Activated T-cell treated with anti-CD3 and anti-CD28 coated beads, Interleukin-2, amount 50 U/mL, for 24 hours (primary cell): ENCODE data around the gene APOO.

Experiments
- DNase-seq: peaks from one replicate; pipeline ENCODE4 v3.0.0-alpha.2; 2020
- H3K27ac Mint-ChIP-seq: 2 replicates; pipeline ENCODE4 v1.8.0; 2020; ENCODE audit warnings: mild to moderate bottlenecking, mixed read lengths
- H3K27me3 Mint-ChIP-seq: 2 replicates; pipeline ENCODE4 v1.8.0; 2020; ENCODE audit warnings: mixed read lengths
- H3K36me3 Mint-ChIP-seq: 2 replicates; pipeline ENCODE4 v1.8.0; 2020; ENCODE audit warnings: low read depth, mixed read lengths
- H3K4me1 Mint-ChIP-seq: 2 replicates; pipeline ENCODE4 v1.8.0; 2020; ENCODE audit warnings: low read depth, mixed read lengths
- H3K4me3 Mint-ChIP-seq: 2 replicates; pipeline ENCODE4 v1.8.0; 2020; ENCODE audit warnings: mild to moderate bottlenecking, moderate library complexity, mixed read lengths
- H3K9me3 Mint-ChIP-seq: 2 replicates; pipeline ENCODE4 v1.8.0; 2020; ENCODE audit warnings: mixed read lengths

The APOO gene

DNA sequence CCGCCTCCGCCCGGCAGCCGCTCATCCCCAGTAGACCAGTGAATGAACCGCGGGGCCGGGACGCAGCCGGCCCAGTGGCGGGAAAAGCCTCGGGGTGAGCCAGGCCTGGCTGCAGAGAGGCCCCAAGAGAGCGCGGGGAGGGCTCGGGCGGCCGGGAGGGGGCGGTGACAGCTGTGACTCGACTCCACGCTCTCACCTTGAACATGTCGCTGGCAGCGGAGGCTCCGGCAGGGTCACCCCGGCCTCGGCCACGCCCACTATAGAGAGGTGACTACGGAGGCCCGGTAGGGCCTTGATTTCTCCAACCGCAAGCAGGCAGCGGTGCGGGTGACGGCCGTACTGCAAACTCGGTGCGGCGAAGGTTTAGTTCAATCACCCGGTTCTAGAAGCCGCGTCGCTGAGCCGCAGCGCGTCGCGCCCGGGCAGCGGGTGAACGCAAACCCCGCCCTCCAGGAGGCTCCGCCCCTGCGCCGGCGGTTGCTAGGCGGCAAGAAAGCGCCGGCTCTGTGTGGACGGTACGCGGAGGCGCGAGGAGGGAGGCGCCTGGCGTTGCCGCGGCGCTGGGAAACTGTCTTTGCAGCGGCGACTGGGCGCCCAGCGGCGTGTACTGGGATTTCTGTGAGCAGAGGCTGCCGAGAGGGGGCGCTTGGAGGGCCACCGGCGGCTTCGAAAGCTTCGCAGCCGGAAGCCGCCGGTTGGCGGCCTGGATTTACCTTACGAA, at the start of gene APOO, which contains the start of gene CXorf58:
Gene APOO (minus strand): TSS at position 441 of the 721 bp plus-strand sequence. CDS start 236 bp downstream, at position 205.
Gene CXorf58 (plus strand): TSS at position 509 of the 721 bp plus-strand sequence. CDS start 2,297 bp downstream, outside the sequence.
- Mint-ChIP-seq H3K4me3 (peak within 1 kb of the TSS; percentile 81), H3K36me3 (no peaks in the 10 kb centered on the region), H3K4me1 (peaks cover 20% of the 10 kb centered on the region), H3K9me3 (no peaks in the 10 kb centered on the region), H3K27ac (peak within 1 kb of the TSS; percentile 92), H3K27me3 (peaks cover 8% of the 10 kb centered on the region)
- peak; percentile 91 for DNase-seq

GRCh38 chrX:23954396-23954795, 46.7 kb upstream of the APOO start:
- H3K36me3 Mint-ChIP-seq, result no peaks in the 10 kb centered on the region
- no peak overlapping the region for H3K27ac Mint-ChIP-seq
- peaks cover 11% of the 10 kb centered on the region for H3K27me3 Mint-ChIP-seq
- peaks cover 36% of the 10 kb centered on the region for H3K4me1 Mint-ChIP-seq
- no peak for DNase-seq
- H3K9me3 Mint-ChIP-seq, result no peaks in the 10 kb centered on the region
- H3K4me3 Mint-ChIP-seq, result no peak overlapping the region

GRCh38 chrX:23953908-23954269, 46.2 kb upstream of the APOO start:
- no peak for DNase-seq
- Mint-ChIP-seq H3K9me3 (no peaks in the 10 kb centered on the region), H3K4me1 (peaks cover 34% of the 10 kb centered on the region), H3K27me3 (peaks cover 11% of the 10 kb centered on the region), H3K4me3 (peak overlapping the region; percentile 73), H3K27ac (peak overlapping the region; percentile 96), H3K36me3 (no peaks in the 10 kb centered on the region)

DNA sequence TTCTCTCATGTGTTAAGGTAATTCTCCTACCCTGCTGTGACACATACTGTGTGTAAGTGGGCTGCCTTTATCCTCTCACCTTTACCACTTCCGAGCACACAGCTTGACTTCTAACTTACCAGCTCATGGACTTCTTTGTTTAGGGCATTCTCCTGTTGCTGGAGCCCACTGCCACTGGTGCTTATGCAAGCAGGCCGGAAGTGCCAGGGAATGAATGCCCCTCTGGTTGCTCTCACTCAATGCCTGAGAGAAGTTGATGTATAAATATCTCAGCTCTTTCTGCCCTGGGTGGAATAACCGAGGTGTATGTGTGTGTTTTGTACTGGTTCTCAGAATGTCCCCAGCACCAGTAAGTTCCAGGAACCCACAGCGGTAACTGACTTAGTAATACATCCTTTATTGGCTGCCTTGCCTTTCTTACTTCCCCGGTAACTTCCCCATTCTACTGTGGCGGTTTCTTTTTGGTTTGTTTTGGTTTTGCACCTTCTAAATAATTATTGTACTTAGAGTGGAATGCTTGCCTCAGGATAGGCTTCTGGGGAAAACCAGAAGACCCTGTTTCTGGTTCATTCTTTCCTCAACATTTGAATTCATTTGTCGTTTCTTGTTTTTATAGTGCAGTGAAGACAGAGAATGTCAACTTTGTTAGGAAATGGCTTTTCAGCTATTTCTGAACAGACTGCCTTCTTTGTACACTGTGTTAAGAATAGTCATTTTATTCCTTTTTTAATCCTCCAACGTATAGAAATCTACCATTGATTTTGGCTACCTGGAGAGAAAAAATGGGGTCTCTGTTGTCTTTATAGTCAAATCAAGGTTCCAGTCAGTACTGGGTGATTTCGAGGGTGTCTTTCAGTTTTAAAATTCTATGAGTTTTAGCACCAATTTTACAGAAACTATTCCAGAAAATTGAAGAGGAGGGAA, 45.5 kb upstream of the APOO start:
- Mint-ChIP-seq H3K9me3 (no peaks in the 10 kb centered on the region), H3K4me1 (peaks cover 30% of the 10 kb centered on the region), H3K27me3 (peaks cover 17% of the 10 kb centered on the region), H3K27ac (peak overlapping the region; percentile 96), H3K4me3 (peak overlapping the region; percentile 73), H3K36me3 (no peaks in the 10 kb centered on the region)
- peak; percentile 65 for DNase-seq

GRCh38 chrX:23952391-23952790, 44.7 kb upstream of the APOO start:
- no peak for DNase-seq
- Mint-ChIP-seq H3K36me3 (no peaks in the 10 kb centered on the region), H3K27me3 (peaks cover 24% of the 10 kb centered on the region), H3K4me3 (peak overlapping the region; percentile 73), H3K9me3 (no peaks in the 10 kb centered on the region), H3K4me1 (peaks cover 27% of the 10 kb centered on the region), H3K27ac (no peak overlapping the region)

DNA sequence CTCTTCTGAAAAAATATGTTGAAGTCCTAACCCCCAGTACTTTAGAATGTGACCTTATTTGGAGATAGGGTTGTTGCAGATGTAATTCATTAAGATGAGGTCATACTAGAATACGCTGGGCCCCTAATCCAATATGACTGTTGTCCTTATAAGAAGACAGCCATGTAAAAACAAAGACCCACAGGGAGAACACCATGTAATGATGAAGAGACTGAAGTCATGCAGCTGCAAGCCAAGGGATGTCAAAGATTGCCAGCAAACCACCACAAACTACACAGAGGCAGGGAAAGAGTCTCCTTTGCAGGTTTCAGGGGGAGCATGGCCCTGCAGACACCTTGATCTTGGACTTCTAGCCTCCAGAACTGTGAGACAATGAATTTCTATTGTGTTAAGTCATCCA, 37.5 kb upstream of the APOO start:
- Mint-ChIP-seq H3K27ac (no peak overlapping the region), H3K4me3 (no peak overlapping the region), H3K9me3 (no peaks in the 10 kb centered on the region), H3K36me3 (no peaks in the 10 kb centered on the region), H3K27me3 (peaks cover 46% of the 10 kb centered on the region), H3K4me1 (no peaks in the 10 kb centered on the region)
- no peak for DNase-seq

- no peak for DNase-seq
- H3K27me3 Mint-ChIP-seq, result peaks cover 44% of the 10 kb centered on the region
- H3K9me3 Mint-ChIP-seq, result no peaks in the 10 kb centered on the region
- no peak overlapping the region for H3K27ac Mint-ChIP-seq
- H3K4me3 Mint-ChIP-seq, result no peak overlapping the region
- no peaks in the 10 kb centered on the region for H3K36me3 Mint-ChIP-seq
- H3K4me1 Mint-ChIP-seq, result no peaks in the 10 kb centered on the region
Measured at GRCh38 chrX:23944234-23944633, 36.5 kb upstream of the APOO start.

GRCh38 chrX:23939203-23939602, 31.5 kb upstream of the APOO start:
- peaks cover 32% of the 10 kb centered on the region for H3K27me3 Mint-ChIP-seq
- no peaks in the 10 kb centered on the region for H3K4me1 Mint-ChIP-seq
- no peak overlapping the region for H3K27ac Mint-ChIP-seq
- no peak for DNase-seq
- no peaks in the 10 kb centered on the region for H3K9me3 Mint-ChIP-seq
- H3K4me3 Mint-ChIP-seq, result no peak overlapping the region
- no peaks in the 10 kb centered on the region for H3K36me3 Mint-ChIP-seq

DNA sequence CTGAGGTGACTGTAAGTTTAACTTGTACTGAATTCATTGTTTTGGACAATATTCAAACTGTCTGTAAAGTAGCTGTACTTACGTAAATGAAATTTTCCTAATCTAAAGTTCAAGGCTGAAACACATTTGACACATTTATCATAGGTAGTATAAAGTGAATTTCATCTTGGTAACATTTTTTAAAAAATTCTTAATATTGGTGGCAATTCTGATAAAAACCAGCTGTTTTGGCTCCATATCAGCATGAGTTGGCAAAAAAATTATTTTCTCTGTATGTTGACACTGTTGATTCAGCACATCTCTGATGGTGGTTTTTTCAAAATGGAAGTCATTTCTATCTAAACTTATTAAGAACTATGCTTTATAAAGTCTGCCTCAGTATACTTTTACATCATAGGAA, 31.0 kb upstream of the APOO start:
- H3K27me3 Mint-ChIP-seq, result peaks cover 33% of the 10 kb centered on the region
- no peaks in the 10 kb centered on the region for H3K36me3 Mint-ChIP-seq
- H3K4me1 Mint-ChIP-seq, result no peaks in the 10 kb centered on the region
- H3K9me3 Mint-ChIP-seq, result no peaks in the 10 kb centered on the region
- H3K4me3 Mint-ChIP-seq, result no peak overlapping the region
- DNase-seq, result no peak
- no peak overlapping the region for H3K27ac Mint-ChIP-seq

DNA sequence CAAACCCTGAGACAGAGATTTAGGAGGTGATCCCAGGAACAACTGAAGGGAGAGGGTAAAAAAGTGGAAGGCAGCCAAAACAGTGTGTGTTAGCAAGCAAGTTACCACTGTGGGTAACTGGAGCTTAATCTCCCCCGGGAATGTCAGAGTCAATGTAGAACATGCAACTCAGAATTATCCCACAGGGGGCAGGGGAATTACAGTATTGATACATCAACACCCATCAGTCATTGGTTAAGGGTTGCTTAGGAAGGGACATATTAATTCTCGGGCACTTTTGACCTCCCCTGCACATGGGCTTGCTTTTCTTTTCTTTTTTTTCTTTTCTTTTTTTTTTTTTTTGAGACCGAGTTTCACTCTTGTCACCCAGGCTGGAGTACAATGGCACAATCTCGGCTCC, 29.4 kb upstream of the APOO start:
- H3K27me3 Mint-ChIP-seq, result peaks cover 31% of the 10 kb centered on the region
- no peak overlapping the region for H3K27ac Mint-ChIP-seq
- DNase-seq, result no peak
- no peaks in the 10 kb centered on the region for H3K36me3 Mint-ChIP-seq
- no peaks in the 10 kb centered on the region for H3K9me3 Mint-ChIP-seq
- H3K4me1 Mint-ChIP-seq, result peaks cover 4% of the 10 kb centered on the region
- no peak overlapping the region for H3K4me3 Mint-ChIP-seq

DNA sequence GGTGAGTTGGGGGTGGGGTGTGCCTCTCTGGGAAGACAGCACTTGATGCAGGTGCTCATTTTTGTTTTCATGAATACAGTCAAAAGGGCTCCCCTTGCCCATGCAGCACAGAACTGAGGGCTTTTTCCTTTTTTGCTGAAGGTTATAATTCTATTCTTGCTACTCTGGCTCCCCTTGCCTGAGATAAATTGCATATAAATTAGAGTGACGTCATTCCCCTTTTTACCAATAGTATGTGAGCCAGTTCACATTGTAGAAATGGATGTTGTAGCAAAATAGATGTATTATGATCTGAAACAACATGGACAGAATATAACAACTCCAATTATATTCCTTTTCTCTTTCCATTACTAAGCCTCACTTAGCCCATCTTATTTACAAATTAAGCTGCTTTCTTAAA, 28.4 kb upstream of the APOO start:
- peaks cover 31% of the 10 kb centered on the region for H3K27me3 Mint-ChIP-seq
- H3K4me1 Mint-ChIP-seq, result peaks cover 12% of the 10 kb centered on the region
- no peaks in the 10 kb centered on the region for H3K36me3 Mint-ChIP-seq
- no peak overlapping the region for H3K27ac Mint-ChIP-seq
- DNase-seq, result no peak
- no peak overlapping the region for H3K4me3 Mint-ChIP-seq
- H3K9me3 Mint-ChIP-seq, result no peaks in the 10 kb centered on the region

GRCh38 chrX:23935106-23935505, 27.4 kb upstream of the APOO start:
- Mint-ChIP-seq H3K4me3 (no peak overlapping the region), H3K27me3 (peaks cover 31% of the 10 kb centered on the region), H3K36me3 (no peaks in the 10 kb centered on the region), H3K4me1 (peaks cover 16% of the 10 kb centered on the region), H3K9me3 (no peaks in the 10 kb centered on the region), H3K27ac (no peak overlapping the region)
- no peak for DNase-seq

GRCh38 chrX:23932046-23932445, 24.3 kb upstream of the APOO start:
- H3K27ac Mint-ChIP-seq, result no peak overlapping the region
- no peaks in the 10 kb centered on the region for H3K36me3 Mint-ChIP-seq
- H3K9me3 Mint-ChIP-seq, result no peaks in the 10 kb centered on the region
- H3K4me3 Mint-ChIP-seq, result no peak overlapping the region
- peaks cover 16% of the 10 kb centered on the region for H3K4me1 Mint-ChIP-seq
- no peak for DNase-seq
- peaks cover 37% of the 10 kb centered on the region for H3K27me3 Mint-ChIP-seq

DNA sequence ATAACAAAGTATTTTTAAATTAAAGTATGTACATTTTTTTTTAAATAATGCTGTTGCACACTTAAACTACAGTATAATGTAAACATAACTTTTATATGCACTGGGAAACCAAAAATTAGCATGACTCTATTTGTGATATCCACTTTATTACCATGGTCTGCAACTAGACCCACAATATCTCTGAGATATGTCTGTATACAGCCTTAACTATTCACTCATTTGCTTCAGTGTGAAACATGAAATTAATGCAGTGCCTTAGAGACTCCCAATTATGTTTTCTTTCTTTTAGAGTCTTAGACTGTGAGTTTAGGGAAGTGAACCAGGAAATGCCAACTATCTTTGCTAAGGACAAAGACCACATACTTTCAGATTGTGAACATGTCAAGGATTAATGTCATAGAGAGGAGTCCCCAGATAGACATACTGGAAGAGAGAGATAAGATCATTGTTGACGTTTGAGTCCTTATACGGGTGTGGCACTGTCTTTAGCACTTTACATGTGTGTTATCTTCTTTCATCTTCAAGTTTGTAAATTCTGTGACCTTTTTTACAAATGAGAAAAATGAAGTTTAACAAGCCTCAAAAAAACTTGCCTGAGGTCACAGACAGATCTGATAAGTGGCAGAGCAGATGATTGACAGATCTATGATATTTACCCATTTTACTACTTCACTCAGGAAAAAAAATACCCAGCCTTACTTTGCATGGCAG, 23.3 kb upstream of the APOO start:
- DNase-seq, result no peak

More for the DNA sequence above, 23.3 kb upstream of the APOO start:
- H3K36me3 Mint-ChIP-seq, result no peaks in the 10 kb centered on the region
- H3K4me3 Mint-ChIP-seq, result no peak overlapping the region
- H3K9me3 Mint-ChIP-seq, result no peaks in the 10 kb centered on the region
- H3K27me3 Mint-ChIP-seq, result peaks cover 35% of the 10 kb centered on the region
- no peak overlapping the region for H3K27ac Mint-ChIP-seq
- H3K4me1 Mint-ChIP-seq, result peaks cover 16% of the 10 kb centered on the region
